ENCODE measurements around the gene GSTK1.

- no peak for TF ChIP-seq CTCF (IDR thresholded peaks at IDR 0.05; ENCODE audit: low read depth, low read length, missing input control)
- TF ChIP-seq RAD21 (IDR thresholded peaks at IDR 0.05) = no peak
Measured at GRCh38 chr7:143256932-143257331, 6.3 kb upstream of the GSTK1 start.
